ENCODE data around the gene TMEM119.
"Not testable (repeated sequence)": the region's sequence is repeated elsewhere in the genome, so short reads cannot be mapped to it uniquely, and the experiment has no call there.

TMEM119 gene

GRCh38 chr12:108581311-108582227 is 16.3 kb downstream of the TMEM119 start:
- no peak for DNase-seq

GRCh38 chr12:108580531-108580930 is 17.4 kb downstream of the TMEM119 start:
- DNase-seq, result no peak

GRCh38 chr12:108578813-108579212 is 19.1 kb downstream of the TMEM119 start:
- no peak for DNase-seq

GRCh38 chr12:108578264-108578663 is 19.6 kb downstream of the TMEM119 start:
- no peak for DNase-seq

GRCh38 chr12:108577458-108577857 is 20.4 kb downstream of the TMEM119 start:
- no peak for DNase-seq

GRCh38 chr12:108576660-108577234 is 21.1 kb downstream of the TMEM119 start:
- no peak for DNase-seq

GRCh38 chr12:108575199-108575912 is 22.5 kb downstream of the TMEM119 start:
- no peak for DNase-seq

GRCh38 chr12:108574276-108574675 is 23.6 kb downstream of the TMEM119 start:
- DNase-seq, result not testable (repeated sequence)

- no peak for DNase-seq
Observed at GRCh38 chr12:108573317-108573716, 24.6 kb downstream of the TMEM119 start.

GRCh38 chr12:108572166-108572790 is 25.6 kb downstream of the TMEM119 start:
- no peak for DNase-seq

GRCh38 chr12:108571609-108572165 is 26.2 kb downstream of the TMEM119 start:
- DNase-seq, result no peak

GRCh38 chr12:108570743-108571608 is 26.9 kb downstream of the TMEM119 start:
- DNase-seq, result no peak

GRCh38 chr12:108568338-108569154 is 29.3 kb downstream of the TMEM119 start:
- DNase-seq, result no peak

GRCh38 chr12:108567406-108568337 is 30.2 kb downstream of the TMEM119 start:
- no peak for DNase-seq

GRCh38 chr12:108566452-108566851 is 31.4 kb downstream of the TMEM119 start:
- no peak for DNase-seq

GRCh38 chr12:108565976-108566375 is 31.9 kb downstream of the TMEM119 start:
- peak; percentile 18 to 74 for DNase-seq

GRCh38 chr12:108565146-108565545 is 32.7 kb downstream of the TMEM119 start:
- no peak for DNase-seq

- no peak for DNase-seq
Observed at GRCh38 chr12:108564724-108565123, 33.2 kb downstream of the TMEM119 start.

GRCh38 chr12:108563804-108564151 is 34.1 kb downstream of the TMEM119 start:
- no peak for DNase-seq
